Measurements from ENCODE around the gene YBEY. TPM values are rescaled to one million over a fixed set of nuclear protein-coding genes. Genes with fewer than 3 reads are reported as not detected.

The YBEY gene
- polyA plus RNA-seq, 1 of the 3 experiments (the other 2 are of a cell fraction) = 47.5 TPM

GRCh38 chr21:46243325-46243724 is 42.8 kb upstream of the YBEY start:
- ChIA-PET CTCF (interaction anchor here (0.8 to 2.6 kb wide), 2 partner anchors 14 to 32 kb away, joined by 3 to 8 read pairs; no protein-coding TSS in a partner anchor), POLR2A (no interaction called here)
- Histone ChIP-seq H3K4me3 (ENCODE audit: low read depth in 2 of 2, low read length in 1 of 2) (no peak overlapping the region), H3K9me2 (no peaks in the 10 kb centered on the region), H3K9me3 (no peaks in the 10 kb centered on the region), H3K36me3 (replicated peaks in 1 of 2; ENCODE audit: control insufficient read depth in 1 of 2, insufficient read depth in 2 of 2, low read length in 1 of 2) (peaks cover 86 to 92% of the 10 kb centered on the region in 2 experiments), H3K9ac (no peak overlapping the region), H4K20me1 (ENCODE audit: insufficient read depth) (no peaks in the 10 kb centered on the region), H3K4me2 (no peak overlapping the region), H3K27me3 (ENCODE audit: insufficient read depth) (no peaks in the 10 kb centered on the region), H2AFZ (ENCODE audit: low read depth) (no peak overlapping the region), H3K4me1 (ENCODE audit: control insufficient read depth in 1 of 2, insufficient read depth in 2 of 2, low read depth in 1 of 2, low read length in 1 of 2) (peaks cover 0 to 3% of the 10 kb centered on the region in 2 experiments; a peak in 1 of 4 replicates), H3K79me2 (ENCODE audit: insufficient read depth) (no peaks in the 10 kb centered on the region), H3K27ac (ENCODE audit: low read depth in 2 of 2, low read length in 1 of 2) (no peak overlapping the region), H3F3A (replicated peaks; ENCODE audit: insufficient read depth) (peaks cover 4% of the 10 kb centered on the region)
- WGBS (ENCODE audit: low lambda C conversion rate) = 84% methylated on average over 8 of the region's 8 CpGs
- TF ChIP-seq MXI1 (IDR thresholded peaks at IDR 0.05; ENCODE audit: low read depth, low read length) = no peak
- TF ChIP-seq NRF1 (IDR thresholded peaks at IDR 0.05; ENCODE audit: low read depth, low read length) = no peak
- no peak for TF ChIP-seq FOXJ3 (CRISPR knock-in tag; IDR thresholded peaks at IDR 0.05)
- TF ChIP-seq USF1 (IDR thresholded peaks at IDR 0.05; ENCODE audit: borderline replicate concordance, low read depth) = no peak
- no peak for TF ChIP-seq POLR2AphosphoS5 (IDR thresholded peaks at IDR 0.05; ENCODE audit: low read depth, low read length)
- no peak for TF ChIP-seq FOXM1 (IDR thresholded peaks at IDR 0.05; ENCODE audit: low read depth)
- TF ChIP-seq JUND (IDR thresholded peaks at IDR 0.05) = no peak
- no peak for TF ChIP-seq TCF12 (IDR thresholded peaks at IDR 0.05)
- TF ChIP-seq FOSL2 (IDR thresholded peaks at IDR 0.05; ENCODE audit: borderline replicate concordance, low read depth) = no peak
- TF ChIP-seq SIN3A (IDR thresholded peaks at IDR 0.05; ENCODE audit: borderline replicate concordance, low read depth, low read length) = no peak
- TF ChIP-seq MAX (IDR thresholded peaks at IDR 0.05; ENCODE audit: low read depth) = no peak
- TF ChIP-seq RFX5 (IDR thresholded peaks at IDR 0.05; ENCODE audit: low read length) = no peak
- TF ChIP-seq REST (IDR thresholded peaks at IDR 0.05; ENCODE audit: low read depth, low read length) = no peak
- TF ChIP-seq RCOR1 (IDR thresholded peaks at IDR 0.05; ENCODE audit: low read length) = no peak
- TF ChIP-seq TEAD4 (IDR thresholded peaks at IDR 0.05; ENCODE audit: borderline replicate concordance, insufficient read depth) = no peak
- no peak for TF ChIP-seq MEF2A (IDR thresholded peaks at IDR 0.05; ENCODE audit: borderline replicate concordance, low read depth)
- no peak for TF ChIP-seq CHD2 (IDR thresholded peaks at IDR 0.05; ENCODE audit: low read length, partially characterized antibody)
- no peak for TF ChIP-seq ELF1 (IDR thresholded peaks at IDR 0.05)
- no peak for TF ChIP-seq RXRA (IDR thresholded peaks at IDR 0.05; ENCODE audit: borderline replicate concordance, low read depth)
- DNase-seq = no peak
